Islet precursor cell (in vitro differentiated cells): ENCODE data around the gene BNIP3.
A peak's percentile ranks its signal among the peaks of the same experiment; 100 is the strongest.

Experiments used
- DNase-seq: peaks from one replicate; pipeline ENCODE4 v3.0.0-alpha.2; 2018

The BNIP3 gene, protein sequence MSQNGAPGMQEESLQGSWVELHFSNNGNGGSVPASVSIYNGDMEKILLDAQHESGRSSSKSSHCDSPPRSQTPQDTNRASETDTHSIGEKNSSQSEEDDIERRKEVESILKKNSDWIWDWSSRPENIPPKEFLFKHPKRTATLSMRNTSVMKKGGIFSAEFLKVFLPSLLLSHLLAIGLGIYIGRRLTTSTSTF

DNA sequence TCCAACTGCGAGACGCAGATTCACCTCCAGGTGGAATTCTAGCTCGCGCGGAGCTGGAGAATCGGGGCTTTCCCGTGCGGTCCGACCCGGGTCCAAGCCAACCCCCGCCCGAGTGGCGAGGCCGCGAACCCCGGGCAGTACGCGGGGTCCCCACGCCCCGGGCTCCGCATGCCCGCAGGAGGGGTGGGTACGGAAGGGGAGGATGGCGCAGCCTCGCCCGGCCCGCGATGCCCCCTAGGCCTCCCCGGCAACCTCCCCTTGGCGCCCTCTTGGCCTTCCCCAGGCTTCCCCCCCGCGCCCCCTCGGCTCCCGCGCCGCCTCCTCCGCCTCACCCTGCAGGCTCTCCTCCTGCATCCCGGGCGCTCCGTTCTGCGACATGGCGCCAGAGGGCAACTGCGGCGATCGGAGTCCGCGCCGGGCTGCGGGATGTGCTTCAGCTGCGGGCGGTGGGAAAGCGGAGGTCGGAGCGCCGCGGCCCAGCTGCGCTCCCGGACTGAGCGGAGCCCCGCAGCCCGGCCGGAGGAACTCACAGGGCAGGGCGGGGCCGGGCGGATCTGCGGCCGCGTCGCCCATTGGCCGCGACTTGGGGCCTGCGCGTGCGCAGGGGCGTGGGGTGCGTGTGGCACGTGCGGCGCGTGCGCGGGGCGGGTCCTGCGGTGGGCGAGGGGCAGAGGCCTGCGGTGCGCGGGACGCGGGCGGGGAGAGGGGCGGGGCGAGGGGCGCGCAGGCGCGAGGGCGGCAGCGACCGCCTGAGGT lies at the start of gene BNIP3:
Gene BNIP3, minus strand, starts transcription at position 495 of the 756 bp plus-strand sequence. Its CDS starts 117 bp downstream, at position 378.
- peak; percentile 96 for DNase-seq

DNA sequence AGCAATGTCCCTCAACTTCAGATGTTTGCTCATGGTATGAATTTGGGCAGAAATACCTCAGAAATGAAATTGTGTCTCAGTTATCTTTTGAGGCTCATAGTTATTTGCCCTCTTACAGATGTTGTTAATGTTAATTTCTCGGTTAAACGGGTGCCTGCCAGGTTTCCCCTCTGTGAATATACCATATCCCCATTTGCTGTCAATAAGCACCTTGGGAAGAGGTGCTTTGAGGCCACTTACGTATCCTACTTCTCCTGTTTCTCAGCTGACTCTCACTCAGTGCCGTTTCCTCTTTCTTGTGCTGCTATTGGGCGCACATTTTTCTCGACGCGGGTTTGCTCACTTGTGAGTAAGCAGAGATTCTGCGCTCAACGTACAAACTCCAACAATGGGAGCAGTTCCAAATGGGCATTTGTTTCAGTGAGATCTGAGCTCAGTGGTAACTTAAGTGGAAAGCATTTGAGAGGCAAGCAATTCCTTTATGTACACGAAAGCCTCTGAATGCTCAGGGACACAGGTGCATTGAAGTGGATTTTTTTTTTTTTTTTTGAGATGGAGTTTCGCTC lies 49.3 kb upstream of the BNIP3 start:
- DNase-seq = no peak

DNA sequence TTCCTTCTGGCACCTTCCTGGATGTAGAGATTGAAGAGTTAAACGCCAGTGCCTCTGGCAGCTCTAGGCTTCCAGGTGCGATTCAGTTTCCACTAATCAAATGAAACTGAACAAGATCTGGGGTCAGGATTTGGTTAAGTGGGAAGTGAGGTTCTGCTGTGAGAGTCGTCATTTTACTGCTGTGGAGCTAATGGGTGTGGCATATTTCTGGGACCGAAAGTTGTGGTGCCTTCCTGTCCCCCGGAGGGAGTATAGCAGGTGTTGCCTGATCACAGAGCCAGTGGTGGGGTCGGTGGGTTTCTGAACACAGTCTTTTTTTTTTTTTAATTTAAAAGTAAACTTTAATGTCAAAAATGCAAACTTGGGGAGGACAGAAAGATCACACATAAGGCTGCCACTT lies 47.0 kb upstream of the BNIP3 start:
- no peak for DNase-seq

DNA sequence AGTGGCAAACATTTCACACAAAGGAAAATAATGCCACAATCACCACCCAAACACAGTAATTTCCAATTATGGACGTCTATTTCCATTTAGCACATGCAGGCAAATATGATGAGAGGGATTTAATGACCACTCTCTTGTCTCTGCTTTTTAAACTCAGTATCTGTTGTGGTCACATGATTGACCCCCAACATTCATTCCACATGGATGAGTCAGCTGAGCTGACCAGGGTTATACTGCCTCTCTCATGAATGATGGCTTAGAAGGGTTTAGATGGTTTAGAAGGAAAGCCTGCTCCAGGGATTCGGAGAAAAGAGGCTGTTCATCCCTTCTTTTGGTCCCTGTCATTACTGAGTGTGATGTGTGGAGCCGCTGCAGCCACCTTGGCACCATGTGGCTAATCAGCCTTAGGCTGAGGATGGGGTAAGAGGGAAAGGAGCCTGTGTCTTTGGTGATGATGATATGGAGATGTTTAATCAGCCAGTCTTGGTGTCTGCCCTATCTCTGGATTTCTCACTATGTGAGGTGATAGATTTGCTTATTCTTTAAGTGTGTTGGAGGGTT lies 45.8 kb upstream of the BNIP3 start:
- DNase-seq = peak; percentile 69

DNA sequence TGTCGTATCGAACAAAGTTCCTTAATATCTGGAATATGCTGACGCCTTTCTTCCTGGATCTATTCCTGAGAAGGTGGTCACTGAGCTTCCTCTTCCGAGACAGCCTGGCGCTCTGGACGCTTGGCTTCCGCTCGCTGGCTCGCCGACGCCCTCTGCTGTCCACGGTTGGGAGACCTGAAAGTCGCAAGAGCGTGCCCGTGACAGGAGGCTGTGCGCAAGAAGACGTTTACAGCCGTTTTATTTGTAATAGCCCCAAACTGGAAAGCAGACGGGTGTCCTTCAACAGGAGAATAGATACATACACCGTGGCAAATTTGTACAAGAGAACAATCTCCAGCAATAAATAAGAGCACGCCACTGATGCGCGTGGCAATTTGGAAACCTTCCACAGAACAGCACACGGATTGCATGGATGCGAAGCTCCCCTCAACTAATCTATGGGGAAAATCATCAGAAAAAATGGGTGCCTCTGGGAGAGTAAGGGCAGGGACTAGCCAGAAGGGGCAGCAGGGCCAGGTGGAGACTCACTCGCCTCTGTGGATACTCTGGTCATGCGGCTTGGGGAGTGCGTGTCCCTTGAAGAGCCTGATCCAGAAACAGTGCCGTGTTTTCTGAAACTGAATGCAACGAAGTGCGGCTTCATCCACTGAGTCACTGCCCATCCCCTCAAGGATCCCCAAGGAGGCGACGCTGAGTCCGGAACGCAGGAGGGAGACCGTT lies 41.5 kb upstream of the BNIP3 start:
- DNase-seq = peak; percentile 87

DNA sequence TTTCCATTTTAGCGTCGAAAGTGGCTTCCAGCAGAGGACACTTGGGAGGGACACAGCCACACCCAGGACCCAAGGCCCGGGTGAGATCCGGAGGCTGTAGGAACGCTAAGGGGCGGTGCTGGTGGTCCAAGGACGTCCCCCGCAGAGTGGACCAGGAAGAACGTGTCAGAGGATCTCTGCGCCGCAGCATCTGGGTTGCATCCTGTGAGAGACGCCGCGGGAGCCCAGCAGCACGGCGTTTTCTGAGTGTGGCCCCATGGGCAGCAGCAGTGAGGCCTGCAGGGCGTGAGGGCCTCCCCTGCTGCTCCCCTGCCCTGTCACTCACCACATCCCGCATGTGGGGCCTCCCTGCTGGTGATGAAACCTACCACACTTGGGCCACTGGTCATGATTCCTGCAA lies 40.5 kb upstream of the BNIP3 start:
- DNase-seq = no peak

DNA sequence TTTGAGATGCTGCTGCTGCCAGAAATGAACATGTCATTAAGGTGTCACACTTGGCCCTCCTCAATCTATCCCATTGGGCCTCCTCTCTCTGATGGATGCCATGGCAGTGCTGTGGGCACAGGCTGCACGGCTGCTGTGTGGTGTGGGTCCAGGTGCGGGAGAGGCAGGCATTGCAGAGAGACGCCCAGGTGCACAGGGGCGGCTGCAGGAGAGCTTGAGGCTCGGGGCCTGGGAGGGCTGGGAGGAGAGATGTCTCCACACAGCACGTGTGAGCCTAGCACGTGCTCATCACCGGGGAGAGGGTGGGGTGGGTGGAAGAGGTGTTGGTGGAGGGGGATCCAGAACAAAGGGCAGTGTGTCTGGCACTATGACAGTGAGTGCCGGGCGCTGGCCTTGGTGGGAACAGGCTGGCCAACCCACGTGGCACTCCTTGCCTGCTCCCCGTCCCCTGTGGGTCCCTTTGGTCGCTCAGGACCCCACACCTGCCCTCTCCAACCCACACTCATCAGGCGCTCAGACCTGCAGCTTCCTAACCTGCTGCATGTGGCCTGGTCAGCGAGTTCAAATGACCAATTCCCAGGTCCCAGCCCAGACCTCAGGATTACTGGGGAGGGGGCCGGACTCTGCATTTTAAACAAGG lies 39.9 kb upstream of the BNIP3 start:
- DNase-seq = no peak

DNA sequence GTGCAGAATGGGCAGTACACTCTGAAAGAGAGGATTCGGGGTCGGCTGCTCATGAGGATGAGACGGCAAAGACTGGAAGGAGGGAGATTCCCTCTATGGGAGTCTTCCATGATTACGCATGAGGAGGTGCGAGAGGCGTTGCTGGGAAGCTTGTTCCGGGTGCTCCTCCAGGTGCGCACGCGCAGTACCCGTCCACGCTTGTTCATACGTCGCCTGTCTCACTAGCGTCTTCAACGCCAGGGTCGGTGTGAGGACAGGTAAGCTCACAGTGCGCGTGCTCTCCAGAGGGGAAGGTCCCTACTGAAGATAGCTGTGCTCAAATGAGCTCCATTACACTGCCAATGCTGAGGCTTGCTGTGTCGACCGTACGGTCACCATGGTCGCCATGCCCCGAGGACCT lies 39.3 kb upstream of the BNIP3 start:
- no peak for DNase-seq

DNA sequence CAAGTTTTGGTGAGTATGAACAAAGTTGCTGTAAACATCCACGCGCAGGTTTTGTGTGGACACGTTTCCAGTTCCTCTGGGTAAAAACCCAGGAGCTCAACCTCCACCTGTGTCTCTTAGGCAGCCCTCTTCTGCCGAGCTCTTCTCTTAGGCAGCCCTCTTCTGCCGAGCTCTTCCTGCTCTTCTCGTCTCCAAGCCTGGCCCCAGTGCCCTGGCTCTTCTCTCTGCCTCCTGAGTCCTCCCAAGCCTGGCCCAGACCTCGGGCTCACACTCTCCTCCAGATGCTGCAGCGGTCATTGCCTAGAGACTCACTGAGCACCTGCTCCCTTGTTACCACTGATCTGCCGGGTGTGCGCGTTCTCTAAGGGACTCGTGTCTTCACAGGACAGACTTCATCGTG lies 38.7 kb upstream of the BNIP3 start:
- no peak for DNase-seq

DNA sequence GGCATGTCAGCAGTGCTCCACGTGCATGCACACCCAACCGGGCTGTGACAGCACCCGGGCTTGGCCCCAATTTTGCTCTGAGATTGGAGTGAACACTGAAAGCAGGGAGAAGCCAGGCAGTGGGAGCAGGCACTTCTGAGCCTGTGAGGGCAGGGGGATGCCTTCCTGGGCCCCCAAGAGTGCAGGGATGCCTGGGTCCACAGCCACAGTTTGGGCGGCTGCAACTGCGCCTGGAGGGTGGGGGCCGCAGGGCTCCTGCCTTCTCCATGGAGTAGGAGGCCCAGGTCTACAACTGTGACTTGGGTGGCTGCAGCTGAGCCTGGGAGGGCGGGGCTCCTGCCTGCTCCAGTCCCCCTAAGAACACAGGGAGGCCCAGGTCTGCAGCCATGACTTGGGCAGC lies 37.6 kb upstream of the BNIP3 start:
- no peak for DNase-seq

DNA sequence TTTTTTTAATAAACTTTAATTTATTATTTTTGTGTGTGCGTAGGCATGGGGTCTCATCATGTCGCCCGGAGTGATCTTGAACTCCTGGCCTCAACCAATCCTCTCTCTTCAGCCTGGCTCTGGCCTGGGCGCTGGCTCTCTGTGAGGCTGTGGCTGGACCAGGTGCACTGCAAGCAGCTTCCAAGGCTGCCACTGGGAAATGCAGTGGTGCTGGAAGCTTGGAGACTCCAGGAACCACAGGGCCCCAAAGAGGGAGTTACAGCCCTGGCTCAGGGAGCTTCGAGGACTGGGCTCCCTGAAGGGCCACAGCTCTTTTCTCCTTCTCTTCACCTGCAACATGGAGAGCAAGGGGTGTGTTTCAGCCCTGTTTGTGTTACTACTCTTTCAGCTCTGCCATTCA lies 36.7 kb upstream of the BNIP3 start:
- DNase-seq = no peak

DNA sequence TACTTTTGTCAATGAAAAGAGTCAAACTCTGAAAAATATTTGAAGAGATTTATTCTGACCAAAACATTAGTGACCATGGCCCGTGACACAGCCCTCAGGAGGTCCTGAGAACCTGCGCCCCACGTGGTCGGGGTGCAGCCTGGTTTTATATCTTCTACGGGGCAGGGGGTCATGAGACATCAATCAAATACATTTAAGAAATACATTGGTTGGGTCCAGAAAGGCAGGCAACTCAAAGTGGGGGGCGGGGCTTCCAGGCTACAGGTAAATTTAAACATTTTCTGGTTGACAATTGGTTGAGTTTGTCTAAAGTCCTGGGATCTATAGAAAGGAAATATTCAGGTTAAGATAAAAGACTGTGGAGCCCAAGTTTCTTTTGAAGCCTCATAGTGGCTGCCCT lies 34.8 kb upstream of the BNIP3 start:
- no peak for DNase-seq

DNA sequence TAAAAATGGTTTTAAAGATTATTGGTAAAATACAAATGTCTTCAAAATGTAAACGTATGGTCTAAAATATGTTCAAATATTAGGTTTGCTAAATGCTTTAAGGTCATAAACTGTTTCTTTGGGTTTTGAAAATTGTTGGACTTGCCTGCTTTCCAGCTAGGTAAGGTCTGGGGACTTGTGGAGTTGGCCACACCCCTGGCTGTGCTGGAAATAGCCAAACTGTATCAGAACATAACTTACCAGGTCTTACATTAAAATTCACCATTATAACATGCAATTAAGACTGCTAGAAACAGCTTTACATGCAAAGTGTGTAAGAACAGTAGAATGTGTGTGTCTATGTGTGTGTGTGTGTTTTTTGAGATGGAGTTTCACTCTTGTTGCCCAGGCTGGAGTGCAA lies 29.7 kb upstream of the BNIP3 start:
- DNase-seq = no peak

DNA sequence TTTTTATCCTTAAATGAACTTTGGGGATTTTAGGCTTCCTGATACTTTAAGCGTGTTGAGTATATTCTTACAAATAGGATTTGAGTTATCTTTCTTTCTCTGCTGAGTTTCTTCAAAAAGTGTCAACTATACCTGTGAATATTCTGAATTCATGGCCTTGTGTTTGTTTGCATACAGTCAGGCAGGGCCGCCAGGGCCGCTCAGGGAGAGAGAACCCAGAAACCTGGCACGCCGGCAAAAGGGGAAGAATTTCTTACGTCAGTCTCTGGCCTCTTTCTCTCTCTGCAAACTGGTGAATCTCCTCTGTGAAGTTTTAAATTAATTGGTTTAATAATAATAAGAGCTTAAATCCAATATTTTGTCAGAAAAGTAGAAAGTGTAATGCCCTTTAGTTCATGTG lies 29.3 kb upstream of the BNIP3 start:
- no peak for DNase-seq

DNA sequence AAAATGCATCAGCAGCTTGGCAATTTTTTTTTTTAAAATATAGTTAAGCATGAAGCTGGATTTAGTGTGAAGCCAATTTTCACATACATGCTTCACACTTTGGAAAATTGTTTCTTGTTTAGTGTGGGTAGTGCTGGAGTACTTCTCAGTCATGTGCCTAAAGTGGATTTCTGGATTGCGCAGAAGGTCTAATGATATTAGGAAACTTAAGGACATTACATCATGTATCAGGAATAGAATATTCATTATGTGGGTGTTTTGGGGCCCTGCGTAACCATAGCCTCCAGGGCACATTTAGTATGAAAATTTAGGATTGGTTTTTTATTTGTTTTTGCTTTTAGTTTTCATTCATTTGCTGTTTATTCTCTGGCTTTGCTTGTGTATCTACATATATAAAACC lies 28.8 kb upstream of the BNIP3 start:
- no peak for DNase-seq

DNA sequence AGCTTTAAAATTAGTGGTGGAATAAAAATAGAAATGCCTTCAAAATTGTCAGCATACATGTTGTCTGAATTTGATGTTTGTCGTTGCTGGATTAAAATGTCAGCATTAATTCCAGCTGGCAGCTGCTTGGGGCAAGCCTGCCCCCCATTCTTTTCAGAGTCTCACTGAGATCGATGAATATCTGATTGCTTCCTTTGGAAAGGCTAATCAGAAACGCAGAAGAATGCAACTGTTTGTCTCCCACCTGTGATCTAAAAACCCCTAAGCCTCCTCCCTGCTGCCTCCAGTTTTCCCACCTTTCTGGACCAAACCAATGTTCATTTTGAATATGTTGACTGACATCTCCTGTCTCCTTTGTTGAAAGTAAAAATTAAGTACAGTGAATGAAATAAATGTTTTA lies 27.9 kb upstream of the BNIP3 start:
- DNase-seq = no peak

DNA sequence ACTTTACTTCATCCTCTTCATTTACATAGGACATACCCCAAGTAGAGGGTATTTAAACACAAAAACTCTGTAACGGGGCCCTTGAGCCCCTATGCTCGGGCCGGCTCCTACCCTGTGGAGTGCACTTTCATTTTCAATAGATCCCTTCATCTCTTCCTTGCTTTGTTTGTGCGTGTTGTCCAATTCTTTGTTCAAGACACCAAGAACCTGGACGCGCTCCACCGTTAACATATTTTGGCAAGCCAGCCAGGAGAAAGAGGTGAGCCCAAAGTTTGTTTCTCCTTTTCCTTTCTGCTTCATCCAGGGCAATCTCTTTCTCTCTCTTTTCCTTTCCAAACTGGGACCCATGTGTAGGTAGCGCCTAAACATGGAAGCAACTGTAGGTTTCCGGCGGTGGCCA lies 26.0 kb upstream of the BNIP3 start:
- DNase-seq = no peak

DNA sequence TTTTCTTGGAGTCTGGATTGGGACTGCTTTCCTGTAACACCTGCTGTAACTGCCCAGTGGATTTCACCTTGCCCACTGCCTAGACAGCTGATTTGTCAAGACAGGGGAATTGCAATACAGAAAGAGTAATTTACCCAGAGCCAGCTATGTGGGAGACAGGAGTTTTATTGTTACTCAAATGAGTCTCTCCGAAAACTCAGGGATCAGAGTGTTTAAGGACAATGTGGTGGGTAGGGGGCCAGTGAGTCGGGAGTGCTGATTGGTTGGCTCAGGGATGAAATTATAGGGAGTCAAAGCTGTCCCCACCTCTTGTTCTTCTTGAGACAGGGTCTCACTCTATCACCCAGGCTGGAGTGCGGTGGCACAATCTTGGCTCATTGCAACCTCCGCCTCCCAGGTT lies 25.2 kb upstream of the BNIP3 start:
- DNase-seq = no peak

DNA sequence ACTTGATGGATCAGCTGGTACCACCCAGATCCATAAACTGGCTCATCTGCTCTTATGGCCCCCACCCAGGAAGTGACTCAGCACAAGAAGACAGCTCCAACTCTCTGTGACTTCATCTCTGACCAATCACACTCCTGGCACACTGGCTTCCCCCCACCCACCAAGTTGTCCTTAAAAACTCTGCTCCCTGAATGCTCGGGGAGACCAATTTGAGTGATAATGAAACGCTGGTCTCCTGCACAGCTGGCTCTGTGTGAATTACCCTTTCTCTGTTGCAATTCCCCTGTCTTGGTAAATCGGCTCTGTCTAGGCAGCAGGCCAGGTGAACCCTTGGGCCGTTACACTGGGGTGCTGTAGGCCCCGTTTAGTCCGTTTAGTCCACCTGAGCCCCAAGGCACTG lies 23.4 kb upstream of the BNIP3 start:
- no peak for DNase-seq

DNA sequence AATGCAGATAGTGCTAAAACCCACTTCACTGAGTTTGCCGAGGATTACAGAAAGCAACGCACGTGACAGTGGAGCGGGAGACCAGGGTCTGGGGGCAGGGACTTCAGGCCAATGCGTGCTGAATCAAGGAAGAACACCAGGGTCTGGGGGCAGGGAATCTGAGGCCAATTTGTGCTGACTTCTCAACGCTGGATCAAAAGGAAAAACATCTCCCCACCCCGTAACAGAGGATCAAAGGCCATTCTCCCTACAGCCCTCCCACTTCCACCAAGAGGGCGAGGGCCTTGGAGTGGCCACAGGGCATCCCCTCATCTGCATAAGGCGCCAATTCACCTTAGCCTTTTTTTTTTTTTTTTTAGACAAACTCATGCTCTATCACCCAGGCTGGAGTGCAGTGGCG lies 22.3 kb upstream of the BNIP3 start:
- DNase-seq = no peak

DNA sequence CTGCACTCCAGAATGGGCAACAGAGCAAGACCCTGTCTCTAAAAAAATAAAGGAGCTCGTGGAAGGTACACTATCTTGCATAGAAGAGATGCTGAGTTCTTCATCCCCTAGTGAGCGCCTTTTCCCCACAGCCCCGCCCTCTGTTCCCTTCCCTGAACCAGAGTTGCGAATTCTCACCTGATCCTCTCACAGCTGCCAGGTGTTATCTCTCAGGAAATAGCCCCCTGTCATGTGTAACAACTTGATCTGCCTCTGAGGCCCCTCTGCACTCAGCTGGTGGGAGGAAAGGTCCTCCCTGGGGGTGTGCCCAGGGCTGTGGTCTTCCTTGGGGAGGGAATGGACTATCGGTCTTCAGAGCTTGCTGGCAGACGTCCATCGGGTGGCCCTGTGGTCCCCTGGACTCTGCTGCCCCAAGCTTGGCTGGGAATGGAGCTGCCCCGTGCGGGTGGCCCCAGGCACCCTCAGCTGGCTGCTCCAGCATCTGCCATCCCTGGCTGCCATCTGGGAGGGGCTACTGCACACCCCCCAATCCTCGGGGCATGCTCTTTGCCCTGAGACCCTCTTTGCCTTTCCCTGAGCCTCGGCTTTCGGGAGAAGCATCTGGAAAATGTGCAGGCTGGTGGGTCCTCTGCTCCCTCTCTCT lies 21.7 kb upstream of the BNIP3 start:
- no peak for DNase-seq

DNA sequence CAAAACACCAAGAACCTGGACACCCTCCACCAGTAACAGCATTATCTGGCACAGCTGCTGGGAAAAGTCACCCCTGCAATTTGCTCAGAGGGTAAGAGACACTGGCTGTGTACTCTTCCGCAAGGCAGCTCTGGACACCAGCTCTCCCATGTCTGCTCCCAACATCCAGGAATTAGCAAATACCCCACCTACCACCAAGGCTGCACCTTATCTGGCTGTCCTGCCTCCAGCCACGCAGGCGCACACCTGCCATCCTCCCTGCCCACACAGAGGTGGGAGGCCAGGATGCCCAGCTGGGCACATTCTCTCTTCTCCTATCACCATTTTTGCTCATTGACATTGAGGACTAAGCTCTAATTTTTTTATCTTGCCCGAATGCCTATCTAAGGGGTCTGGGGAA lies 20.3 kb upstream of the BNIP3 start:
- DNase-seq = no peak
